DOHH2 (cell line): ENCODE data around the gene CACNA2D3.

Experiments
- EZH2phosphoT487 ChIP-seq: fragments of 200-600 bp; sonication (generic); IDR thresholded peaks from 2 replicates; pipeline ENCODE4 v1.6.1; 2017; ENCODE audit warnings: borderline replicate concordance, mild to moderate bottlenecking, antibody characterized with exemption, low read length, moderate library complexity, mixed read lengths
- TF ChIP-seq, protein P1 (sequence below): fragments of 200-600 bp; sonication (generic); IDR thresholded peaks from one replicate; pipeline ENCODE4 v1.5.1; 2014; ENCODE audit warnings: antibody characterized with exemption, mild to moderate bottlenecking, low read depth, low read length; ENCODE audit not compliant: poor library complexity, severe bottlenecking

DNA sequence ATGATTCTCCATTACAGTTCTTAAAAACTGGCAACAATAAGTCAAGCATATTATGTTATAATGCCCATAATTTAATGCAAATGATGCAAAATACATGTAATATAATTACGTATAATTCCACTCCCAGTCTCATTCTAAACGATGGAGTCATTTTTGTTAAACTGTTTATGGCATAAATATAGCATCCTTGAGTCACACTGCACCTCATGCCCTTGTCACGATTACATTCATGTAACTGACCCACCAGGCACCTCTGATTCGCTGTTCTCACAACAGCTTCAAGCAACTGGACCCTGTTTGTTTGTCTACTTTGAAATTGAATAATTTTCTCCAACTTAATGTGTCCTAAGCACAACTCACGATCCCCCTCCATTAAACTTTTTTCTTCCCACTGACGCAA lies 953.5 kb downstream of the CACNA2D3 start:
- TF ChIP-seq, protein P1, sequence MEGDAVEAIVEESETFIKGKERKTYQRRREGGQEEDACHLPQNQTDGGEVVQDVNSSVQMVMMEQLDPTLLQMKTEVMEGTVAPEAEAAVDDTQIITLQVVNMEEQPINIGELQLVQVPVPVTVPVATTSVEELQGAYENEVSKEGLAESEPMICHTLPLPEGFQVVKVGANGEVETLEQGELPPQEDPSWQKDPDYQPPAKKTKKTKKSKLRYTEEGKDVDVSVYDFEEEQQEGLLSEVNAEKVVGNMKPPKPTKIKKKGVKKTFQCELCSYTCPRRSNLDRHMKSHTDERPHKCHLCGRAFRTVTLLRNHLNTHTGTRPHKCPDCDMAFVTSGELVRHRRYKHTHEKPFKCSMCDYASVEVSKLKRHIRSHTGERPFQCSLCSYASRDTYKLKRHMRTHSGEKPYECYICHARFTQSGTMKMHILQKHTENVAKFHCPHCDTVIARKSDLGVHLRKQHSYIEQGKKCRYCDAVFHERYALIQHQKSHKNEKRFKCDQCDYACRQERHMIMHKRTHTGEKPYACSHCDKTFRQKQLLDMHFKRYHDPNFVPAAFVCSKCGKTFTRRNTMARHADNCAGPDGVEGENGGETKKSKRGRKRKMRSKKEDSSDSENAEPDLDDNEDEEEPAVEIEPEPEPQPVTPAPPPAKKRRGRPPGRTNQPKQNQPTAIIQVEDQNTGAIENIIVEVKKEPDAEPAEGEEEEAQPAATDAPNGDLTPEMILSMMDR = no peak
- TF ChIP-seq EZH2phosphoT487 = no peak
